Smooth muscle cell of the coronary artery (primary cell): Measurements from ENCODE around the gene TRMT2A. TPM values are rescaled to one million over a fixed set of nuclear protein-coding genes. Genes with fewer than 3 reads are reported as not detected.

Experiments
- total RNA-seq: library from RNA; depleted of rRNA; stranded (reverse); fragments of >200 nt; gene quantifications from 2 replicates; pipeline ENCODE4 v1.2.3, GENCODE V29; 2014; ENCODE audit warnings: low replicate concordance

The TRMT2A gene
- total RNA-seq = 45.0 and 45.9 TPM in 2 replicates

GRCh38 chr22:20116951-20117632 is at the start of gene TRMT2A:
TSS of gene TRMT2A (minus strand) at chr22:20117226. CDS start at chr22:20116906, 320 bp downstream.

GRCh38 chr22:20150381-20151275 is 33.6 kb upstream of the TRMT2A start, which contains the start of gene CCDC188:
TSS of gene CCDC188 (minus strand) at chr22:20151055. CDS start at chr22:20150986, 69 bp downstream.

GRCh38 chr22:20131597-20131858 is 14.5 kb upstream of the TRMT2A start, which contains the start of gene ZDHHC8:
TSS of gene ZDHHC8 (plus strand) at chr22:20131804. CDS start at chr22:20131948, 144 bp downstream.

GRCh38 chr22:20115691-20116375 is 1.2 kb downstream of the TRMT2A start, which contains the start of gene RANBP1:
TSS of gene RANBP1 (plus strand) at chr22:20116104. CDS start at chr22:20116185, 81 bp downstream.

GRCh38 chr22:20079745-20080444 is 37.1 kb downstream of the TRMT2A start, which contains the start of gene DGCR8:
TSS of gene DGCR8 (plus strand) at chr22:20080241. CDS start at chr22:20085964, 5,723 bp downstream.

Other genes starting within 250 kb of the TRMT2A start
- 288 and 572 TPM in 2 replicates for gene COMT, start 175.5 kb downstream of the TRMT2A start, total RNA-seq
- 22.0 and 28.8 TPM in 2 replicates for gene TXNRD2, start 175.4 kb downstream of the TRMT2A start, total RNA-seq
- 7.6 and 22.9 TPM in 2 replicates for gene ARVCF, start 100.4 kb downstream of the TRMT2A start, total RNA-seq
- 50.6 and 65.3 TPM in 2 replicates for gene TANGO2, start 96.1 kb downstream of the TRMT2A start, total RNA-seq
- 28.3 and 29.3 TPM in 2 replicates for gene DGCR8, start 37.0 kb downstream of the TRMT2A start, total RNA-seq
- gene RANBP1, start 1.1 kb downstream of the TRMT2A start, total RNA-seq = 89.0 and 186 TPM in 2 replicates
- gene ZDHHC8, start 14.6 kb upstream of the TRMT2A start, total RNA-seq = 4.3 and 9.7 TPM in 2 replicates
- gene CCDC188, start 33.8 kb upstream of the TRMT2A start, total RNA-seq = not detected in 2 replicates
- 0.23 TPM in 1 of 2 replicates, not detected in the other for gene RTN4R, start 151.1 kb upstream of the TRMT2A start, total RNA-seq
- gene DGCR6L, start 202.8 kb upstream of the TRMT2A start, total RNA-seq = 38.8 and 61.3 TPM in 2 replicates